H1 (cell line): ENCODE data around the gene DDOST. TPM values are rescaled to one million over a fixed set of nuclear protein-coding genes. Genes with fewer than 3 reads are reported as not detected.

Experiments
- CTCF ChIA-PET: fragments of 300-600 bp; sonication (Branson Sonifier 250); formaldehyde crosslinking; loops from one replicate; lab custom pipeline; 2021; ENCODE audit not compliant: partially characterized antibody; lab: Charles Lee
- POLR2A ChIA-PET: fragments of 300-600 bp; sonication (Branson Sonifier 250); formaldehyde crosslinking; loops from one replicate; lab custom pipeline; 2021; ENCODE audit warnings: inconsistent platforms; ENCODE audit not compliant: partially characterized antibody; lab: Charles Lee
- DNase-seq, 2 experiments: peaks; one replicate each; pipeline versions ENCODE4 v3.0.0 to v3.0.0-alpha.2; 2010 to 2022; ENCODE audit warnings: low spot score in 2 of 2, low read depth in 1 of 2, mixed read lengths in 1 of 2
- FAIRE-seq: peaks from 2 replicates; lab custom pipeline; 2011; peaks lifted over from hg19 to GRCh38; lab: Jason Lieb, UNC
- H2AFZ ChIP-seq: 2 replicates; pipeline ENCODE4 v1.8.1; 2012; ENCODE audit warnings: low read length, inconsistent platforms
- H2AK5ac ChIP-seq: 2 replicates; pipeline ENCODE4 v1.6.1; 2013; ENCODE audit warnings: low read depth, low read length
- H2BK120ac ChIP-seq: replicated peaks from 2 replicates; pipeline ENCODE3; 2013; ENCODE audit warnings: low read depth, low read length, inconsistent platforms
- H2BK12ac ChIP-seq: 2 replicates; pipeline ENCODE4 v1.6.1; 2013; ENCODE audit warnings: low read depth, low read length
- H2BK15ac ChIP-seq: 2 replicates; pipeline ENCODE4 v1.6.1; 2013; ENCODE audit warnings: low read length
- H2BK20ac ChIP-seq: 2 replicates; pipeline ENCODE4 v1.6.1; 2013; ENCODE audit warnings: low read length
- H2BK5ac ChIP-seq: 2 replicates; pipeline ENCODE4 v1.6.1; 2013; ENCODE audit warnings: low read depth, low read length
- H3K14ac ChIP-seq: 2 replicates; pipeline ENCODE4 v1.6.1; 2013; ENCODE audit warnings: inconsistent platforms; ENCODE audit not compliant: insufficient read length
- H3K18ac ChIP-seq: 2 replicates; pipeline ENCODE4 v1.6.1; 2013; ENCODE audit warnings: low read length; ENCODE audit errors: extremely low read depth
- H3K23ac ChIP-seq: 2 replicates; pipeline ENCODE4 v1.6.1; 2013; ENCODE audit warnings: inconsistent platforms; ENCODE audit not compliant: insufficient read length
- H3K23me2 ChIP-seq: 2 replicates; pipeline ENCODE4 v1.6.1; 2013; ENCODE audit warnings: low read depth, low read length
- H3K27ac ChIP-seq: 2 replicates; pipeline ENCODE4 v1.6.1; 2011; ENCODE audit warnings: low read depth, low read length, inconsistent platforms
- H3K27me3 ChIP-seq, 4 experiments: replicated peaks in 1 of 4; 1 replicate in 1 of 4; 2 replicates in 3 of 4; pipeline versions ENCODE4 v1.6.1 to v1.8.1; 2011 to 2013; ENCODE audit warnings: low read length in 3 of 4, mild to moderate bottlenecking in 3 of 4, inconsistent platforms in 2 of 4, mixed read lengths in 2 of 4, moderate library complexity in 1 of 4; ENCODE audit not compliant: control insufficient read depth in 3 of 4, insufficient read depth in 3 of 4; ENCODE audit errors: extremely low read depth in 1 of 4
- H3K36me3 ChIP-seq, 4 experiments: 2 replicates each; pipeline versions ENCODE4 v1.6.1 to v1.8.1; 2011 to 2013; ENCODE audit warnings: mild to moderate bottlenecking in 4 of 4, low read length in 3 of 4, moderate library complexity in 2 of 4, control low read depth in 1 of 4, inconsistent platforms in 1 of 4; ENCODE audit not compliant: insufficient read depth in 4 of 4, control insufficient read depth in 2 of 4
- H3K4ac ChIP-seq: replicated peaks from 2 replicates; pipeline ENCODE3; 2013; ENCODE audit warnings: low read length, low read depth, mixed read lengths, inconsistent platforms; ENCODE audit not compliant: insufficient read length
- H3K4me1 ChIP-seq, 4 experiments: replicated peaks in 1 of 4; 1 replicate in 1 of 4; 2 replicates in 3 of 4; pipeline versions ENCODE4 v1.6.1 to v1.8.1; 2011 to 2013; ENCODE audit warnings: low read length in 3 of 4, inconsistent platforms in 2 of 4, mixed read lengths in 1 of 4; ENCODE audit not compliant: insufficient read depth in 4 of 4, control insufficient read depth in 3 of 4
- H3K4me2 ChIP-seq, 2 experiments: 2 replicates each; pipeline versions ENCODE4 v1.6.1 to v1.8.1; 2011 to 2013; ENCODE audit warnings: low read depth in 2 of 2, low read length in 2 of 2, control low read depth in 1 of 2, inconsistent platforms in 1 of 2, mild to moderate bottlenecking in 1 of 2; ENCODE audit not compliant: insufficient read depth in 1 of 2
- H3K4me3 ChIP-seq, 4 experiments: fragments of 200-600, 300-600 bp in 1 of 4; sonication (generic), shearing (Covaris generic), sonication (Bioruptor Twin) in 1 of 4; 2 replicates each; pipeline versions ENCODE4 v1.5.1 to v1.8.1; 2011 to 2016; ENCODE audit warnings: low read length in 4 of 4, low read depth in 3 of 4, control low read depth in 2 of 4, inconsistent platforms in 2 of 4, mild to moderate bottlenecking in 2 of 4, mixed read lengths in 1 of 4, moderate library complexity in 1 of 4; ENCODE audit not compliant: insufficient read depth in 2 of 4; ENCODE audit errors: extremely low read depth in 1 of 4
- H3K56ac ChIP-seq: replicated peaks from 2 replicates; pipeline ENCODE3; 2013; ENCODE audit warnings: low read depth, mild to moderate bottlenecking, mixed read lengths, low read length, inconsistent platforms; ENCODE audit not compliant: insufficient read length
- H3K79me1 ChIP-seq: 2 replicates; pipeline ENCODE4 v1.6.1; 2013; ENCODE audit warnings: low read depth, low read length, control low read depth
- H3K79me2 ChIP-seq, 2 experiments: 2 replicates each; pipeline versions ENCODE4 v1.6.1 to v1.8.1; 2012 to 2013; ENCODE audit warnings: low read length in 2 of 2, mild to moderate bottlenecking in 2 of 2, inconsistent platforms in 1 of 2; ENCODE audit not compliant: insufficient read depth in 2 of 2, control insufficient read depth in 1 of 2
- H3K9ac ChIP-seq, 4 experiments: replicated peaks in 1 of 4; 1 replicate in 1 of 4; 2 replicates in 3 of 4; pipeline versions ENCODE4 v1.6.1 to v1.8.1; 2011 to 2013; ENCODE audit warnings: low read depth in 3 of 4, low read length in 3 of 4, control low read depth in 2 of 4, mild to moderate bottlenecking in 2 of 4, moderate library complexity in 2 of 4, inconsistent platforms in 1 of 4; ENCODE audit errors: extremely low read depth in 1 of 4
- H3K9me3 ChIP-seq, 2 experiments: 2 replicates each; pipeline versions ENCODE4 v1.6.1 to v1.8.1; 2012 to 2013; ENCODE audit warnings: mild to moderate bottlenecking in 2 of 2, moderate library complexity in 2 of 2, control low read depth in 1 of 2, inconsistent platforms in 1 of 2, low read depth in 1 of 2, low read length in 1 of 2, mixed read lengths in 1 of 2; ENCODE audit not compliant: insufficient read depth in 2 of 2
- H4K20me1 ChIP-seq, 2 experiments: replicated peaks in 1 of 2; 2 replicates each; pipeline versions ENCODE3 to v1.8.1; 2011 to 2013; ENCODE audit warnings: inconsistent platforms in 2 of 2, low read length in 2 of 2, mild to moderate bottlenecking in 1 of 2; ENCODE audit not compliant: insufficient read depth in 2 of 2, control insufficient read depth in 1 of 2
- H4K5ac ChIP-seq: 2 replicates; pipeline ENCODE4 v1.6.1; 2013; ENCODE audit warnings: low read length, low read depth, mixed read lengths, inconsistent platforms; ENCODE audit not compliant: insufficient read length
- H4K8ac ChIP-seq: 2 replicates; pipeline ENCODE4 v1.8.0; 2013; ENCODE audit warnings: mild to moderate bottlenecking, moderate library complexity, low read length, inconsistent platforms; ENCODE audit not compliant: insufficient read depth; ENCODE audit errors: extremely low read depth
- H4K91ac ChIP-seq: replicated peaks from 2 replicates; pipeline ENCODE3; 2013; ENCODE audit warnings: low read length, mixed read lengths, inconsistent platforms; ENCODE audit not compliant: insufficient read length
- WGBS, 2 experiments: shearing (Covaris generic) in 1 of 2; methylation state at CpG; one replicate each; pipeline versions ENCODE4 v1.1.6 to v1.1.7; 2013 to 2015; ENCODE audit warnings: low lambda C conversion rate in 2 of 2, mixed read lengths in 2 of 2, inconsistent platforms in 1 of 2, low coverage in 1 of 2, missing lambda C conversion rate in 1 of 2; ENCODE audit not compliant: insufficient replicate concordance in 2 of 2, insufficient coverage in 1 of 2, insufficient read length in 1 of 2; ENCODE audit errors: extremely low coverage in 1 of 2, missing lambda C conversion rate in 1 of 2; 5-methylcytosine and 5-hydroxymethylcytosine counted together
- polyA plus RNA-seq, 7 experiments: library from polyadenylated mRNA; depleted of rRNA in 3 of 7; stranded (reverse) in 5 of 7; unstranded in 2 of 7; fragments of >200 nt in 5 of 7; fragments of 200-250 nt in 2 of 7; gene quantifications; 1 replicate in 5 of 7; 2 replicates in 1 of 7; 4 replicates in 1 of 7; pipeline versions ENCODE4 v1.2.1 to v1.2.3, GENCODE V29; 2011 to 2013; ENCODE audit warnings: missing spikeins in 2 of 7, mixed read lengths in 2 of 7
- total RNA-seq: library from RNA; stranded (reverse); fragmentation: NEBNext Ultra II Directional; extraction: Animal tissue kit (Norgen Biotek cat#: 25700); gene quantifications from 2 replicates; pipeline ENCODE4 v1.2.1, GENCODE V29; 2021

The DDOST gene
- total and polyA plus RNA-seq, 2 of the 8 experiments (the other 6 are each of a cell fraction or from before 2014, with no cell fraction given), result 253 to 336 TPM

- 93% methylated on average over 12 of the region's 13 CpGs; no CpG with 5 or more reads in 1 of the 2 experiments for WGBS, 2 experiments
- ChIA-PET CTCF (no interaction called here), POLR2A (no interaction called here)
- DNase-seq, result no peak
- Histone ChIP-seq H3K79me1 (no peaks in the 10 kb centered on the region), H2BK12ac (no peak overlapping the region), H3K56ac (no peak overlapping the region), H3K18ac (no peak overlapping the region), H3K79me2 (no peaks in the 10 kb centered on the region), H2BK120ac (no peak overlapping the region), H3K4me3 (no peak overlapping the region), H2AK5ac (no peak overlapping the region), H3K9me3 (no peaks in the 10 kb centered on the region), H3K4me1 (peaks cover 0 to 5% (median 3%) of the 10 kb centered on the region in 4 experiments; a peak in 3 of 7 replicates), H3K36me3 (peaks cover 0 to 9% (median 0%) of the 10 kb centered on the region in 4 experiments; a peak in 2 of 8 replicates), H3K4ac (no peak overlapping the region), H3K4me2 (no peak overlapping the region), H2BK20ac (no peak overlapping the region), H2BK15ac (no peak overlapping the region), H3K27me3 (no peaks in the 10 kb centered on the region), H4K20me1 (peaks cover 3 to 5% of the 10 kb centered on the region in 2 experiments), H2BK5ac (no peak overlapping the region), H3K23ac (no peak overlapping the region), H3K27ac (no peak overlapping the region), H3K23me2 (no peaks in the 10 kb centered on the region), H4K5ac (no peak overlapping the region), H4K91ac (no peak overlapping the region), H3K9ac (no peak overlapping the region), H3K14ac (no peak overlapping the region), H2AFZ (no peak overlapping the region), H4K8ac (no peak overlapping the region)
- FAIRE-seq, result no peak
These were observed 16.8 kb downstream of the DDOST start for GRCh38 chr1:20644416-20644815.
